Central memory CD4-positive, alpha-beta T cell (primary cell): Measurements from ENCODE around the gene NCMAP.
"Not testable (repeated sequence)": the region's sequence is repeated elsewhere in the genome, so short reads cannot be mapped to it uniquely, and the experiment has no call there.

ENCODE experiments used
- DNase-seq: peaks from one replicate; pipeline ENCODE4 v3.0.0; 2022

Gene NCMAP

GRCh38 chr1:24544239-24544638 lies 11.6 kb upstream of the NCMAP start:
- no peak for DNase-seq

- no peak for DNase-seq
Observed at GRCh38 chr1:24545662-24546061, 10.2 kb upstream of the NCMAP start.

- DNase-seq: no peak
Observed at GRCh38 chr1:24547195-24547594, 8.7 kb upstream of the NCMAP start.

- no peak for DNase-seq
Observed at GRCh38 chr1:24548070-24548469, 7.8 kb upstream of the NCMAP start.

- not testable (repeated sequence) for DNase-seq
Observed at GRCh38 chr1:24549210-24549609, 6.7 kb upstream of the NCMAP start.

- no peak for DNase-seq
Observed at GRCh38 chr1:24551290-24551959, 4.5 kb upstream of the NCMAP start.

- no peak for DNase-seq
Observed at GRCh38 chr1:24551960-24552571, 3.8 kb upstream of the NCMAP start.

GRCh38 chr1:24553931-24554330 lies 2.0 kb upstream of the NCMAP start:
- no peak for DNase-seq

GRCh38 chr1:24554714-24555113 lies 1.2 kb upstream of the NCMAP start:
- DNase-seq: no peak

- DNase-seq: no peak
Observed at GRCh38 chr1:24556414-24556795, 518 bp downstream of the NCMAP start.

GRCh38 chr1:24557220-24557619 lies 1.3 kb downstream of the NCMAP start:
- no peak for DNase-seq

- DNase-seq: no peak
Observed at GRCh38 chr1:24557711-24558131, 1.8 kb downstream of the NCMAP start.

GRCh38 chr1:24558455-24558854 lies 2.6 kb downstream of the NCMAP start:
- no peak for DNase-seq

GRCh38 chr1:24558902-24559791 lies 3.3 kb downstream of the NCMAP start:
- no peak for DNase-seq

GRCh38 chr1:24560361-24560760 lies 4.5 kb downstream of the NCMAP start:
- DNase-seq: no peak

GRCh38 chr1:24562625-24563024 lies 6.7 kb downstream of the NCMAP start:
- DNase-seq: no peak

- DNase-seq: no peak
Observed at GRCh38 chr1:24564695-24565094, 8.8 kb downstream of the NCMAP start.

GRCh38 chr1:24566236-24566867 lies 10.5 kb downstream of the NCMAP start:
- no peak for DNase-seq

- DNase-seq: no peak
Observed at GRCh38 chr1:24567792-24568388, 12.0 kb downstream of the NCMAP start.

- no peak for DNase-seq
Observed at GRCh38 chr1:24568475-24568874, 12.6 kb downstream of the NCMAP start.

- DNase-seq: no peak
Observed at GRCh38 chr1:24570265-24571125, 14.6 kb downstream of the NCMAP start.

GRCh38 chr1:24572301-24572700 lies 16.4 kb downstream of the NCMAP start:
- DNase-seq: no peak
